Endodermal cell (in vitro differentiated cells): ENCODE measurements around the gene RNF220. TPM values are rescaled to one million over a fixed set of nuclear protein-coding genes. Genes with fewer than 3 reads are reported as not detected.

Experiments
- DNase-seq: peaks from one replicate; pipeline ENCODE4 v3.0.0-alpha.2; 2017
- H3K27ac ChIP-seq: 2 replicates; pipeline ENCODE4 v1.5.1; 2013; ENCODE audit warnings: mild to moderate bottlenecking, low read depth, low read length, moderate library complexity
- H3K27me3 ChIP-seq: 2 replicates; pipeline ENCODE4 v1.6.1; 2013; ENCODE audit warnings: mild to moderate bottlenecking, low read length, moderate library complexity; ENCODE audit not compliant: insufficient read depth, control insufficient read depth, poor library complexity, severe bottlenecking
- H3K36me3 ChIP-seq: 2 replicates; pipeline ENCODE4 v1.7.0; 2013; ENCODE audit warnings: mild to moderate bottlenecking, low read length, moderate library complexity; ENCODE audit not compliant: control insufficient read depth, insufficient read depth
- H3K4me1 ChIP-seq: one replicate; pipeline ENCODE4 v1.7.0; 2013; ENCODE audit warnings: low read length; ENCODE audit not compliant: control insufficient read depth, insufficient read depth
- H3K4me3 ChIP-seq: 2 replicates; pipeline ENCODE4 v1.5.1; 2013; ENCODE audit warnings: mild to moderate bottlenecking, low read length, moderate library complexity
- H3K9ac ChIP-seq: 2 replicates; pipeline ENCODE4 v1.6.1; 2013; ENCODE audit warnings: mild to moderate bottlenecking, low read length, moderate library complexity; ENCODE audit not compliant: poor library complexity, severe bottlenecking; ENCODE audit errors: extremely low read depth
- H3K9me3 ChIP-seq: 2 replicates; pipeline ENCODE4 v1.6.1; 2013; ENCODE audit warnings: mild to moderate bottlenecking, low read length, moderate library complexity; ENCODE audit not compliant: control insufficient read depth
- H3K27ac Mint-ChIP-seq: 2 replicates; pipeline ENCODE4 v1.8.0; 2020; ENCODE audit warnings: mixed read lengths
- H3K27me3 Mint-ChIP-seq: 2 replicates; pipeline ENCODE4 v1.8.0; 2021; ENCODE audit warnings: mild to moderate bottlenecking, mixed read lengths; ENCODE audit not compliant: insufficient read depth
- H3K36me3 Mint-ChIP-seq: 2 replicates; pipeline ENCODE4 v1.8.0; 2020; ENCODE audit warnings: low read depth, mixed read lengths
- H3K4me1 Mint-ChIP-seq: 2 replicates; pipeline ENCODE4 v1.8.0; 2020; ENCODE audit warnings: mixed read lengths
- H3K4me3 Mint-ChIP-seq: 2 replicates; pipeline ENCODE4 v1.8.0; 2020; ENCODE audit warnings: mild to moderate bottlenecking, moderate library complexity, mixed read lengths
- H3K9me3 Mint-ChIP-seq: 2 replicates; pipeline ENCODE4 v1.8.0; 2020; ENCODE audit warnings: mild to moderate bottlenecking, mixed read lengths
- WGBS, 2 experiments: methylation state at CpG; one replicate each; pipeline versions ENCODE4 v1.1.5 to v1.1.7; 2013; ENCODE audit warnings: missing lambda C conversion rate in 2 of 2, mixed read lengths in 1 of 2; ENCODE audit not compliant: insufficient coverage in 1 of 2, insufficient read length in 1 of 2; 5-methylcytosine and 5-hydroxymethylcytosine counted together
- total RNA-seq, 2 donors: library from RNA; stranded (reverse); fragmentation: NEBNext Ultra II Directional in 1 of 2; extraction: Animal tissue kit (Norgen Biotek cat#: 25700) in 1 of 2; gene quantifications; 2 replicates in 1 of 2; 3 replicates in 1 of 2; pipeline ENCODE4 v1.2.1, GENCODE V29; 2021
- TF ChIP-seq, protein P1 (sequence below): fragments of 200-600 bp; sonication (generic); conservative IDR thresholded peaks from 2 replicates; pipeline ENCODE4 v1.5.0; 2021; ENCODE audit warnings: antibody characterized with exemption, mild to moderate bottlenecking

RNF220 gene
- total RNA-seq, 2 donors from 2014 or later, result 94.6 to 95.5 TPM

DNA sequence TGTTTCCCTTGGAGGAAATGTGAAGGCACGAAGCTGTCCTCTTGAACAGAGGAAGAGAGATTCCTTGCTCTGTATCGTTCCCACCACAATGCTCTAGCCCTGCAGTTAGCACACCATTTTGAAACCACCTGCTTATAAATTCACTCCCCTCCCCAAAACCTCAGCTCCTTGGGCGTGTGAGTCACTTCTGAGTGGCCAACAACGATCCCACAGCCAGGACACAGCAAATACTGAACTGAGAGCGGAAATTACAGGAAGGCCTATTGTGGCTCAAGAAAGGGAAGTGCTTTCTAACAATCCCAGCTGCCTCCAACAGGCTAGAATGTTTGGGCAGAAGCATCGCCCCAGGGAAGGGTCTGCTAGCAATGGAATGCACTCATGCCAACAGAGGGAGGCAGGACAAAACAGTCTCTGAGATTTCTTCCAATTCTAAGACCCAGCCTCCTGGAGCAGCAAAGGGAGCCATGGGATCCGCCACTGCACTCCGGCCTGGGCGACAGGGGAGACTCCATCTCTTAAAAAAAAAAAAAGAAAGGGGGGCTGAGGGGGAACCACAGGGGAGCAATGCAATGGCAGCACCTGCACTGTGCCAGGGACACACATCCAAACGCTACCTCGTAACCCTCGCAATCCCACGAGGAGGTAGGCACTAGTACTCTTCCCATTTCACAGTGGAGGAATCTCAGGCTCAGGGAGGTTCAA is 267.4 kb downstream of the RNF220 start:
- Histone ChIP-seq H3K4me1 (no peaks in the 10 kb centered on the region), H3K9me3 (no peaks in the 10 kb centered on the region), H3K27ac (peak overlapping the region; percentile 46), H3K4me3 (no peak overlapping the region), H3K36me3 (no peaks in the 10 kb centered on the region), H3K9ac (no peak overlapping the region), H3K27me3 (no peaks in the 10 kb centered on the region)
- Mint-ChIP-seq H3K4me1 (peaks cover 15% of the 10 kb centered on the region), H3K4me3 (no peak overlapping the region), H3K27ac (no peak overlapping the region), H3K9me3 (no peaks in the 10 kb centered on the region), H3K36me3 (peaks cover 7% of the 10 kb centered on the region), H3K27me3 (no peaks in the 10 kb centered on the region)
- WGBS, 2 experiments, result 87 to 94% methylated on average over 11 to 13 of the region's 13 CpGs
- DNase-seq, result peak; percentile 63
- TF ChIP-seq, protein P1, sequence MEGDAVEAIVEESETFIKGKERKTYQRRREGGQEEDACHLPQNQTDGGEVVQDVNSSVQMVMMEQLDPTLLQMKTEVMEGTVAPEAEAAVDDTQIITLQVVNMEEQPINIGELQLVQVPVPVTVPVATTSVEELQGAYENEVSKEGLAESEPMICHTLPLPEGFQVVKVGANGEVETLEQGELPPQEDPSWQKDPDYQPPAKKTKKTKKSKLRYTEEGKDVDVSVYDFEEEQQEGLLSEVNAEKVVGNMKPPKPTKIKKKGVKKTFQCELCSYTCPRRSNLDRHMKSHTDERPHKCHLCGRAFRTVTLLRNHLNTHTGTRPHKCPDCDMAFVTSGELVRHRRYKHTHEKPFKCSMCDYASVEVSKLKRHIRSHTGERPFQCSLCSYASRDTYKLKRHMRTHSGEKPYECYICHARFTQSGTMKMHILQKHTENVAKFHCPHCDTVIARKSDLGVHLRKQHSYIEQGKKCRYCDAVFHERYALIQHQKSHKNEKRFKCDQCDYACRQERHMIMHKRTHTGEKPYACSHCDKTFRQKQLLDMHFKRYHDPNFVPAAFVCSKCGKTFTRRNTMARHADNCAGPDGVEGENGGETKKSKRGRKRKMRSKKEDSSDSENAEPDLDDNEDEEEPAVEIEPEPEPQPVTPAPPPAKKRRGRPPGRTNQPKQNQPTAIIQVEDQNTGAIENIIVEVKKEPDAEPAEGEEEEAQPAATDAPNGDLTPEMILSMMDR, result no peak

- peak overlapping the region; percentile 79 for H3K4me3 Mint-ChIP-seq
Observed at GRCh38 chr1:44672961-44673674, 268.1 kb downstream of the RNF220 start.

GRCh38 chr1:44673675-44674112 is 268.6 kb downstream of the RNF220 start:
- TF ChIP-seq, protein P1, result no peak
- Histone ChIP-seq H3K36me3 (no peaks in the 10 kb centered on the region), H3K9ac (peak overlapping the region; percentile 53), H3K27me3 (no peaks in the 10 kb centered on the region), H3K9me3 (no peaks in the 10 kb centered on the region), H3K4me1 (no peaks in the 10 kb centered on the region), H3K27ac (no peak overlapping the region), H3K4me3 (peak overlapping the region; percentile 86)
- peak overlapping the region; percentile 95 for H3K27ac Mint-ChIP-seq
- DNase-seq, result no peak
- H3K27me3 Mint-ChIP-seq, result no peaks in the 10 kb centered on the region
- H3K4me1 Mint-ChIP-seq, result peaks cover 15% of the 10 kb centered on the region
- peak overlapping the region; percentile 79 for H3K4me3 Mint-ChIP-seq
- no peaks in the 10 kb centered on the region for H3K9me3 Mint-ChIP-seq
- peaks cover 5% of the 10 kb centered on the region for H3K36me3 Mint-ChIP-seq
- 4 to 7% methylated on average over 9 to 16 of the region's 16 CpGs for WGBS, 2 experiments

More at GRCh38 chr1:44672961-44673674, 268.1 kb downstream of the RNF220 start:
- Histone ChIP-seq H3K27me3 (no peaks in the 10 kb centered on the region), H3K9me3 (no peaks in the 10 kb centered on the region), H3K4me3 (peak overlapping the region; percentile 86), H3K4me1 (no peaks in the 10 kb centered on the region), H3K36me3 (no peaks in the 10 kb centered on the region), H3K9ac (peak overlapping the region; percentile 53), H3K27ac (no peak overlapping the region)
- Mint-ChIP-seq H3K27ac (peak overlapping the region; percentile 95), H3K36me3 (peaks cover 5% of the 10 kb centered on the region), H3K4me1 (peaks cover 15% of the 10 kb centered on the region), H3K27me3 (no peaks in the 10 kb centered on the region), H3K9me3 (no peaks in the 10 kb centered on the region)
- TF ChIP-seq, protein P1, result no peak
- WGBS, 2 experiments, result 94% methylated on average over 13 to 14 of the region's 14 CpGs
- DNase-seq, result no peak
